Gastrocnemius medialis (tissue), 4 donors: ENCODE measurements around the gene PRKN. TPM values are rescaled to one million over a fixed set of nuclear protein-coding genes. Genes with fewer than 3 reads are reported as not detected.

Experiments
- ATAC-seq, 2 donors: fragments of 150-250 bp; one replicate each; pipeline ENCODE4 v1.9.1; 2016
- DNase-seq, 2 donors: peaks; one replicate each; pipeline ENCODE4 v3.0.0-alpha.2; 2019
- H3K27ac ChIP-seq, 4 donors: fragments of 200-600 bp; sonication (generic); 1 replicate in 1 of 4; 2 replicates in 3 of 4; pipeline ENCODE4 v1.5.1; 2016 to 2018; ENCODE audit warnings: mild to moderate bottlenecking in 2 of 4, moderate library complexity in 1 of 4
- H3K27me3 ChIP-seq, 3 donors: fragments of 200-600 bp; sonication (generic) in 2 of 3; 1 replicate in 1 of 3; 2 replicates in 2 of 3; pipeline versions ENCODE4 v1.5.1 to v1.6.0; 2016 to 2019; ENCODE audit warnings: mild to moderate bottlenecking in 1 of 3, moderate library complexity in 1 of 3
- H3K36me3 ChIP-seq, 2 donors: fragments of 200-600 bp; sonication (generic) in 1 of 2; one replicate each; pipeline ENCODE4 v1.5.1; 2017 to 2018
- H3K4me1 ChIP-seq, 2 donors: fragments of 200-600 bp; sonication (generic) in 1 of 2; one replicate each; pipeline ENCODE4 v1.5.1; 2016 to 2017; ENCODE audit warnings: mild to moderate bottlenecking in 2 of 2
- H3K4me3 ChIP-seq, 4 donors: fragments of 200-600 bp; sonication (generic) in 3 of 4; 1 replicate in 1 of 4; 2 replicates in 3 of 4; pipeline ENCODE4 v1.5.1; 2016 to 2019; ENCODE audit warnings: mild to moderate bottlenecking in 2 of 4
- H3K9me3 ChIP-seq, 3 donors: fragments of 200-600 bp; sonication (generic) in 2 of 3; 1 replicate in 1 of 3; 2 replicates in 2 of 3; pipeline ENCODE4 v1.5.1; 2016 to 2019
- POLR2A ChIP-seq, 2 donors: fragments of 450-650 bp; IDR thresholded peaks; one replicate each; pipeline ENCODE4 v1.6.1; 2017; ENCODE audit warnings: antibody characterized with exemption in 2 of 2, mild to moderate bottlenecking in 2 of 2, moderate library complexity in 2 of 2
- in situ Hi-C, 4 donors: fragments of 200-750 bp; cut with MboI; loops; one replicate each; pipeline versions ENCODE4 v1.15.0 to v1.8.0; 2017; ENCODE audit warnings: low sequenced_read_pairs in 4 of 4
- intact Hi-C: fragments of 100-400 bp; cut with DNase I; formaldehyde crosslinking; loops from one replicate; pipeline ENCODE4 v1.15.1; 2023; ENCODE audit warnings: low total_unique reads
- total RNA-seq, 4 donors: library from RNA; depleted of rRNA; stranded (reverse); fragments of >200 nt; gene quantifications; one replicate each; pipeline versions ENCODE4 v1.1.0 to v1.2.3, GENCODE V29; 2016
- TF ChIP-seq, protein P1 (sequence below), 5 experiments: fragments of 450-650 bp in 3 of 5; fragments of 200-600 bp in 2 of 5; sonication (generic) in 2 of 5; IDR thresholded peaks in 4 of 5; conservative IDR thresholded peaks in 1 of 5; 1 replicate in 4 of 5; 2 replicates in 1 of 5; pipeline ENCODE4 v1.5.1; 2016 to 2019; ENCODE audit warnings: antibody characterized with exemption in 5 of 5, mild to moderate bottlenecking in 3 of 5, moderate library complexity in 3 of 5

Gene PRKN
- total RNA-seq, 4 donors from 2014 or later, result 8.4 to 21.6 (median 13.7) TPM

DNA sequence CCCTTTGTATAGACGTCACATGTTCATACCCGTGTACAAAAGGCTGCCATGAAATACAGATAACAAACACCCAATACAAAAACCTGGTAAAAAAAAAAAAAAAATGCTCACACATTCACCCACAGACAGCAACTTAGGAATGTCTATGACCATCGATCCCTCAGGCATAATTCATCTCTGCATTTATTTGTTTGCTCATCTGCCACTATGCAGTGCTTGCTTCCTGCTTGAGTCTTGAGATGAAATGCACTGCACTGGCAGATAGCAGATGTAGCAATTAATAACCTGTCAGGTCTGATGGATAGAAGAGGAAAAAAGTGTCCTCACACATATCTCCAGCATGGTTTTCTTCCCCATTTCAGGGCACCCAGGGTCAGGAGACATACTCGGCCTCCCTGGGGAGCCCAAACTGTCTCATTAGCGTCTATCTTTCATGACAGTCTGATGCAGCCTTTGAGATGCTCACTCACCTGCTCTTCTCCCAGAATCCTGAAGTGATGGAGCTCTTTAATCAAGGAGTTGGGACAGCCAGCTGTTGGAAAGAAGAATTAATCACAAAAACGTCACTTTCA is 1158.6 kb downstream of the PRKN start:
- H3K27ac ChIP-seq, result no peak overlapping the region
- H3K9me3 ChIP-seq, result no peaks in the 10 kb centered on the region
- intact Hi-C loops (no loop called here), in situ Hi-C loops (no loop called here)
- H3K4me3 ChIP-seq, result no peak overlapping the region
- no peaks in the 10 kb centered on the region for H3K27me3 ChIP-seq
- ATAC-seq (no peak), DNase-seq (no peak)
- H3K4me1 ChIP-seq, result no peaks in the 10 kb centered on the region
- TF ChIP-seq, protein P1, sequence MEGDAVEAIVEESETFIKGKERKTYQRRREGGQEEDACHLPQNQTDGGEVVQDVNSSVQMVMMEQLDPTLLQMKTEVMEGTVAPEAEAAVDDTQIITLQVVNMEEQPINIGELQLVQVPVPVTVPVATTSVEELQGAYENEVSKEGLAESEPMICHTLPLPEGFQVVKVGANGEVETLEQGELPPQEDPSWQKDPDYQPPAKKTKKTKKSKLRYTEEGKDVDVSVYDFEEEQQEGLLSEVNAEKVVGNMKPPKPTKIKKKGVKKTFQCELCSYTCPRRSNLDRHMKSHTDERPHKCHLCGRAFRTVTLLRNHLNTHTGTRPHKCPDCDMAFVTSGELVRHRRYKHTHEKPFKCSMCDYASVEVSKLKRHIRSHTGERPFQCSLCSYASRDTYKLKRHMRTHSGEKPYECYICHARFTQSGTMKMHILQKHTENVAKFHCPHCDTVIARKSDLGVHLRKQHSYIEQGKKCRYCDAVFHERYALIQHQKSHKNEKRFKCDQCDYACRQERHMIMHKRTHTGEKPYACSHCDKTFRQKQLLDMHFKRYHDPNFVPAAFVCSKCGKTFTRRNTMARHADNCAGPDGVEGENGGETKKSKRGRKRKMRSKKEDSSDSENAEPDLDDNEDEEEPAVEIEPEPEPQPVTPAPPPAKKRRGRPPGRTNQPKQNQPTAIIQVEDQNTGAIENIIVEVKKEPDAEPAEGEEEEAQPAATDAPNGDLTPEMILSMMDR (IDR thresholded peaks at IDR 0.05 in 4 of 5, conservative IDR thresholded peaks at IDR 0.05 in 1 of 5), result no peak
- TF ChIP-seq POLR2A (IDR thresholded peaks at IDR 0.05), result no peak
- H3K36me3 ChIP-seq, result no peaks in the 10 kb centered on the region

DNA sequence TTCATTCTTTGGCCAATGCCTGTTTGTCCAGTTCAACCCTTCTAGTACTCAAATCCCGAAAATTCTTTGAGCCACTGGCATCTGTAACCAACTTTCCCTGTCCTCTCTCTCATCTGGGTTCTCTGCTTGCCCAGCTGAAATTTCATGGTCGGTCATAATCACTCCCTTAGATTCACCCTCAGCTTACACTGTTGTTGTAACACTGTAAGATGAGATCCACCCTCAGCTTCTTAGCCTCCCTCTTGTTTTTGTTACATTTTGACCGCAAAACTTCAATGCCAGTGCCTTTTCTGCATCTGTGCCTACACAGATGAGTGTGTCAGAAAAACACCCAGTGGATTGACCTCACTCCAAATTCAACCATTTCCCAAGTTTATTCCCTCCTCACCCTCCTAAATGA is 1162.6 kb downstream of the PRKN start:
- no peak overlapping the region for H3K27ac ChIP-seq
- no peaks in the 10 kb centered on the region for H3K4me1 ChIP-seq
- in situ Hi-C loops (no loop called here), intact Hi-C loops (no loop called here)
- H3K36me3 ChIP-seq, result no peaks in the 10 kb centered on the region
- DNase-seq (no peak), ATAC-seq (no peak)
- no peaks in the 10 kb centered on the region for H3K27me3 ChIP-seq
- no peaks in the 10 kb centered on the region for H3K9me3 ChIP-seq
- no peak overlapping the region for H3K4me3 ChIP-seq
- TF ChIP-seq, protein P1 (IDR thresholded peaks at IDR 0.05 in 4 of 5, conservative IDR thresholded peaks at IDR 0.05 in 1 of 5), result no peak
- TF ChIP-seq POLR2A (IDR thresholded peaks at IDR 0.05), result no peak

DNA sequence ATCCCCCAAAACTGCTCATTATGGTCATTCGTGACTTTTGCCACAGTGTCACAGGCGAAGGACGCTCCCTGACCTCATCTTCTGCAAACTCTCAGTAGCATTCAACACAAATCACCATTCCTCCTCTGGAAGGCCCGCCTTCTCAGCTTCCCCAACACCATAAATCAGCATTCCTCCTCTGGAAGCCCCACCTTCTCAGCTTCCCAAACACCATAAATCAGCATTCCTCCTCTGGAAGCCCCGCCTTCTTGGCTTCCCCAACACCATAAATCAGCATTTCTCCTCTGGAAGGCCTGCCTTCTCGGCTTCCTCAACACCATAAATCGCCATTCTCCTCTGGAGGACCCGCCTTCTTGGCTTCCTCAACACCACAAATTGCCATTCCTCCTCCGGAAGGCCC is 1165.7 kb downstream of the PRKN start:
- intact Hi-C loops (no loop called here), in situ Hi-C loops (no loop called here)
- no peak overlapping the region for H3K27ac ChIP-seq
- H3K4me3 ChIP-seq, result no peak overlapping the region
- TF ChIP-seq, protein P1 (IDR thresholded peaks at IDR 0.05 in 4 of 5, conservative IDR thresholded peaks at IDR 0.05 in 1 of 5), result no peak
- no peak for TF ChIP-seq POLR2A (IDR thresholded peaks at IDR 0.05)
- no peak for DNase-seq
- no peaks in the 10 kb centered on the region for H3K4me1 ChIP-seq
- ATAC-seq, result no peak
- H3K36me3 ChIP-seq, result no peaks in the 10 kb centered on the region
- H3K27me3 ChIP-seq, result no peaks in the 10 kb centered on the region
- no peaks in the 10 kb centered on the region for H3K9me3 ChIP-seq

DNA sequence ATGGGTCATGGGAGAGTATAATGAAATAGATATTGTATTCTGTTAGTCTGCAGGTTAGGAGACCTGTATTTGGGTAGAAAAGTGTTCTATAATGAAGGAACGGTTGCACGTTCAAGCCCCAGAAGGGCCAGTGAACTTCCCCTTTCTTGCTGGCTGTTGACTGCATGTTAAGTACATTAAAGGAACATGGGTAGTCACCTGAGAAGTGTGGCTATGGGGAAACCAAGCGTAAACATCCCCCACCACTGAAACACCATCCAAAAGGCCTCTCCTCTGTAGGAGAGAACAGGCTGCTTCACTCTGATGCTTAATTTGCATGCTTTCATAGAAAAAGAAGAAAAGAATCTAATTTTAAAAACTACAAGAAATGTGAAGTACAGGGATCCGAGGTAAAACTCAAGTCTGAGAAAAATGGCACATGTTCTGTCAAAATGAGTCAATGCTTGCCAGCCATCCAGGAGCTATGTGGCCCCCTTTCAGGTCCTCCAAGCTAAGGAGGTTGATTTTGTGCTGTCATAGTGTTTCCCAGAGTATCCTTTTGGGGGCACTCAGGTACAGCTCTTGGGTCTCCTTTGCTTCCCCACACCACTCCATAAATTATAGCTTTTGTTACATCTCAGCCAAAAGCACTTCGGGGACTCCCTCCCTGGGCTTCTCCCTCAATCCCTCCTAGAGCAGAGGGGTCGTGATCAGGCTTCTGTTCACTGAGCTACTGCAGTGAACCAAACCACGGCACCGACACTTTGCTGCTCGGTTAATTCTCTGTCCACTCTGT is 1170.0 kb downstream of the PRKN start:
- no peaks in the 10 kb centered on the region for H3K4me1 ChIP-seq
- TF ChIP-seq, protein P1 (IDR thresholded peaks at IDR 0.05 in 4 of 5, conservative IDR thresholded peaks at IDR 0.05 in 1 of 5), result no peak
- TF ChIP-seq POLR2A (IDR thresholded peaks at IDR 0.05), result no peak
- peaks cover 0 to 9% (median 4%) of the 10 kb centered on the region in 3 donors for H3K9me3 ChIP-seq
- H3K27me3 ChIP-seq, result no peaks in the 10 kb centered on the region
- no peak for ATAC-seq
- H3K36me3 ChIP-seq, result no peaks in the 10 kb centered on the region
- H3K27ac ChIP-seq, result no peak overlapping the region
- H3K4me3 ChIP-seq, result no peak overlapping the region
- in situ Hi-C loops, result no loop called here
- intact Hi-C loops, result no loop called here
- no peak for DNase-seq
